WTC11 (cell line): ENCODE results near the gene TMEM200A. TPM values are rescaled to one million over a fixed set of nuclear protein-coding genes. Genes with fewer than 3 reads are reported as not detected.
A peak's percentile ranks its signal among the peaks of the same experiment; 100 is the strongest.

Experiments
- ATAC-seq: fragments of 200-7000 bp; cut with Tn5 transposase; 2 replicates; pipeline ENCODE4 v1.10.0; 2021; ENCODE audit warnings: mild to moderate bottlenecking, moderate library complexity
- CTCF ChIA-PET: fragments of 300-600 bp; sonication (Branson Sonifier 250); formaldehyde crosslinking; loops from one replicate; lab custom pipeline; 2021; ENCODE audit warnings: antibody characterized with exemption; lab: Charles Lee
- POLR2A ChIA-PET: fragments of 350-600 bp; sonication (Branson Sonifier 250); formaldehyde crosslinking; loops from one replicate; lab custom pipeline; 2021; ENCODE audit warnings: antibody characterized with exemption; lab: Charles Lee
- DNase-seq: peaks from one replicate; pipeline ENCODE4 v3.0.0; 2021; ENCODE audit warnings: low spot score
- H3K27ac Mint-ChIP-seq: 2 replicates; pipeline ENCODE4 v1.8.0; 2021; ENCODE audit warnings: mixed read lengths
- H3K27me3 Mint-ChIP-seq: 2 replicates; pipeline ENCODE4 v1.8.0; 2021; ENCODE audit warnings: low read depth, mild to moderate bottlenecking, moderate library complexity, mixed read lengths
- H3K36me3 Mint-ChIP-seq: 2 replicates; pipeline ENCODE4 v1.8.0; 2021; ENCODE audit warnings: mixed read lengths
- H3K4me1 Mint-ChIP-seq: 2 replicates; pipeline ENCODE4 v1.8.0; 2022; ENCODE audit warnings: mixed read lengths
- H3K4me3 Mint-ChIP-seq: 2 replicates; pipeline ENCODE4 v1.8.0; 2021; ENCODE audit warnings: mild to moderate bottlenecking, moderate library complexity, mixed read lengths
- H3K9me3 Mint-ChIP-seq: 2 replicates; pipeline ENCODE4 v1.8.0; 2021; ENCODE audit warnings: mixed read lengths
- CREB1 ChIP-seq: sonication (generic); formaldehyde crosslinking; IDR thresholded peaks from 2 replicates; pipeline ENCODE4 v1.8.0; 2023; ENCODE audit warnings: mild to moderate bottlenecking, missing genetic modification reagents
- CREM ChIP-seq: sonication (generic); formaldehyde crosslinking; IDR thresholded peaks from 2 replicates; pipeline ENCODE4 v1.8.1; 2022; ENCODE audit warnings: mild to moderate bottlenecking, missing genetic modification reagents, moderate library complexity
- ELF4 ChIP-seq: sonication (generic); formaldehyde crosslinking; IDR thresholded peaks from 2 replicates; pipeline ENCODE4 v1.8.1; 2022; ENCODE audit warnings: low read depth, mild to moderate bottlenecking, moderate library complexity, missing genetic modification reagents
- ESRRA ChIP-seq: sonication (generic); formaldehyde crosslinking; IDR thresholded peaks from 2 replicates; pipeline ENCODE4 v1.8.1; 2022; ENCODE audit warnings: mild to moderate bottlenecking, missing genetic modification reagents, borderline replicate concordance
- ETV6 ChIP-seq: sonication (generic); formaldehyde crosslinking; IDR thresholded peaks from 2 replicates; pipeline ENCODE4 v1.8.1; 2022; ENCODE audit warnings: mild to moderate bottlenecking, missing genetic modification reagents
- FOXK1 ChIP-seq: sonication (generic); formaldehyde crosslinking; IDR thresholded peaks from 2 replicates; pipeline ENCODE4 v1.8.0; 2022; ENCODE audit warnings: mild to moderate bottlenecking, moderate library complexity, missing genetic modification reagents
- IRF2 ChIP-seq: sonication (generic); formaldehyde crosslinking; IDR thresholded peaks from 2 replicates; pipeline ENCODE4 v1.8.0; 2022; ENCODE audit warnings: low read depth, missing genetic modification reagents, borderline replicate concordance
- JUN ChIP-seq: sonication (generic); formaldehyde crosslinking; IDR thresholded peaks from 2 replicates; pipeline ENCODE4 v1.8.0; 2023; ENCODE audit warnings: mild to moderate bottlenecking, missing genetic modification reagents
- KAT7 ChIP-seq: sonication (generic); formaldehyde crosslinking; IDR thresholded peaks from 2 replicates; pipeline ENCODE4 v1.8.1; 2023; ENCODE audit warnings: missing genetic modification reagents, mild to moderate bottlenecking, borderline replicate concordance
- MYBL2 ChIP-seq: sonication (generic); formaldehyde crosslinking; IDR thresholded peaks from 2 replicates; pipeline ENCODE4 v1.8.1; 2023; ENCODE audit warnings: mild to moderate bottlenecking, moderate library complexity, missing genetic modification reagents
- NR1H2 ChIP-seq: sonication (generic); formaldehyde crosslinking; IDR thresholded peaks from 2 replicates; pipeline ENCODE4 v1.9.0; 2021; ENCODE audit warnings: mild to moderate bottlenecking, moderate library complexity, missing genetic modification reagents
- RELA ChIP-seq: sonication (generic); formaldehyde crosslinking; IDR thresholded peaks from 2 replicates; pipeline ENCODE4 v1.8.1; 2022; ENCODE audit warnings: missing genetic modification reagents, mild to moderate bottlenecking, borderline replicate concordance
- SP1 ChIP-seq: sonication (generic); formaldehyde crosslinking; conservative IDR thresholded peaks from 2 replicates; pipeline ENCODE4 v1.8.1; 2022; ENCODE audit warnings: missing genetic modification reagents
- TEAD1 ChIP-seq: sonication (generic); formaldehyde crosslinking; IDR thresholded peaks from 2 replicates; pipeline ENCODE4 v1.8.0; 2022; ENCODE audit warnings: mild to moderate bottlenecking, missing genetic modification reagents
- ZBTB21 ChIP-seq: sonication (generic); formaldehyde crosslinking; IDR thresholded peaks from 2 replicates; pipeline ENCODE4 v1.8.1; 2023; ENCODE audit warnings: mild to moderate bottlenecking, missing genetic modification reagents, borderline replicate concordance
- ZNF232 ChIP-seq: sonication (generic); formaldehyde crosslinking; IDR thresholded peaks from 2 replicates; pipeline ENCODE4 v1.8.0; 2022; ENCODE audit warnings: mild to moderate bottlenecking, missing genetic modification reagents
- ZNF317 ChIP-seq: sonication (generic); formaldehyde crosslinking; IDR thresholded peaks from 2 replicates; pipeline ENCODE4 v1.8.1; 2023; ENCODE audit warnings: low read depth, mild to moderate bottlenecking, moderate library complexity, missing genetic modification reagents, borderline replicate concordance
- ZNF396 ChIP-seq: fragments of 250-450 bp; sonication (Bioruptor Pico); IDR thresholded peaks from 2 replicates; pipeline ENCODE4 v1.8.0; 2021; ENCODE audit warnings: mild to moderate bottlenecking, moderate library complexity, borderline replicate concordance
- ZNF416 ChIP-seq: fragments of 250-450 bp; sonication (Bioruptor Pico); IDR thresholded peaks from 2 replicates; pipeline ENCODE4 v1.9.0; 2021; ENCODE audit warnings: mild to moderate bottlenecking, inconsistent platforms
- total RNA-seq: library from RNA; stranded (reverse); gene quantifications from 3 replicates; pipeline ENCODE4 v1.2.3, GENCODE V29; 2021
- TF ChIP-seq, protein P1 (sequence below): sonication (generic); formaldehyde crosslinking; IDR thresholded peaks from 2 replicates; pipeline ENCODE4 v1.8.1; 2022; ENCODE audit warnings: low read depth, missing genetic modification reagents, borderline replicate concordance
- TF ChIP-seq, protein P2 (sequence below): fragments of 250-450 bp; sonication (Bioruptor Pico); IDR thresholded peaks from 2 replicates; pipeline ENCODE4 v1.9.0; 2021; ENCODE audit warnings: moderate library complexity, mild to moderate bottlenecking, inconsistent platforms, borderline replicate concordance
- TF ChIP-seq, protein P3 (sequence below): fragments of 250-450 bp; sonication (Bioruptor Pico); IDR thresholded peaks from 2 replicates; pipeline ENCODE4 v1.9.0; 2021; ENCODE audit warnings: mild to moderate bottlenecking, borderline replicate concordance
- TF ChIP-seq, protein P4 (sequence below): fragments of 250-450 bp; sonication (Bioruptor Pico); IDR thresholded peaks from 2 replicates; pipeline ENCODE4 v1.9.0; 2021; ENCODE audit warnings: mild to moderate bottlenecking
- TF ChIP-seq, protein P5 (sequence below): sonication (generic); formaldehyde crosslinking; IDR thresholded peaks from 2 replicates; pipeline ENCODE4 v1.8.0; 2022; ENCODE audit warnings: mild to moderate bottlenecking, missing genetic modification reagents
- TF ChIP-seq, protein P6 (sequence below): sonication (generic); formaldehyde crosslinking; IDR thresholded peaks from 2 replicates; pipeline ENCODE4 v1.8.1; 2023; ENCODE audit warnings: mild to moderate bottlenecking, moderate library complexity, missing genetic modification reagents

Gene TMEM200A
- total RNA-seq, 1 experiment from 2014 or later: 11.0 TPM

DNA sequence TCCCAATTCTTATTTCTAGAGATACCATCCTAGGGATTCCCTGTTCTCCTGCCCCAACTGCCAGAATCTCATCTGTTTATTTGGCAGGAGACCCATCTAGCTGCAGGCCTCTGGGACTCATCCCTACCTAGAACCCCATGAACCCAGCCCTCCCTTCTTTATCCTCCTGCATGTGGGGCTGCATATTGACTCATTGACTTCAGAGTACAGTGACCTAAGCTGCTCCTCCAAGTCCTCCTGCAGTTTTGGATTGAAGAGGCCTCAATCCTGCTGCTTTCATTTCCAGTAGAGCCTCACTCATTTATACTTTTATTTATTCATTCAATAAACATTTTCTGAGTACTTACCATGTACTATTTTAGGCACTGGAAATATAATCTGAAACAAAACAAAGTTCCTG is 11.6 kb downstream of the TMEM200A start (continued):
- TF ChIP-seq ZNF396 (no peak), ZBTB21 (CRISPR knock-in tag) (no peak), IRF2 (no peak)
- TF ChIP-seq, protein P1, sequence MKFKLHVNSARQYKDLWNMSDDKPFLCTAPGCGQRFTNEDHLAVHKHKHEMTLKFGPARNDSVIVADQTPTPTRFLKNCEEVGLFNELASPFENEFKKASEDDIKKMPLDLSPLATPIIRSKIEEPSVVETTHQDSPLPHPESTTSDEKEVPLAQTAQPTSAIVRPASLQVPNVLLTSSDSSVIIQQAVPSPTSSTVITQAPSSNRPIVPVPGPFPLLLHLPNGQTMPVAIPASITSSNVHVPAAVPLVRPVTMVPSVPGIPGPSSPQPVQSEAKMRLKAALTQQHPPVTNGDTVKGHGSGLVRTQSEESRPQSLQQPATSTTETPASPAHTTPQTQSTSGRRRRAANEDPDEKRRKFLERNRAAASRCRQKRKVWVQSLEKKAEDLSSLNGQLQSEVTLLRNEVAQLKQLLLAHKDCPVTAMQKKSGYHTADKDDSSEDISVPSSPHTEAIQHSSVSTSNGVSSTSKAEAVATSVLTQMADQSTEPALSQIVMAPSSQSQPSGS (CRISPR knock-in tag): no peak

DNA sequence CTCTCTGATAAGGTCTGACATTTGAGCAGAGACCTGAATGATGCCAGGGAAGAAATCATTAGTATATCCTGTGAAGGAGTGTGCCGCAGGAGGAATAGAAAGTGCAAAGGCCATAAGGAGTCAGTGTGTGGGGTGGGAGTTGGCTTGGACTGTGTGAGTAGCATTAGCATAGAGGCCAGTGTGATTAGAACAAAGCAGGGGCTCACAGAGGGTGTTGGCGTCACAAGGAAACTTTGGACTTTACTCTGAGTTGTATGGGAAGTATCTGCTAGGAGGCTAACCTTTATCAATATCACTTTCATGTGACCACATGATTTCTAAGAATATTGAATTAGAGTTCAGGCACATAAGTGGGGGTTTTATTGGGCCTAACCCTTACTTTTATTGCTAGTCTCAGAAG is 12.1 kb downstream of the TMEM200A start:
- Mint-ChIP-seq H3K4me3 (no peak overlapping the region), H3K4me1 (peaks cover 39% of the 10 kb centered on the region), H3K9me3 (no peaks in the 10 kb centered on the region), H3K36me3 (no peaks in the 10 kb centered on the region), H3K27ac (no peak overlapping the region), H3K27me3 (no peaks in the 10 kb centered on the region)
- ATAC-seq (peak; percentile 49), DNase-seq (no peak)
- TF ChIP-seq ETV6 (CRISPR knock-in tag) (no peak), KAT7 (CRISPR knock-in tag) (no peak), FOXK1 (CRISPR knock-in tag) (no peak), MYBL2 (CRISPR knock-in tag) (no peak), IRF2 (no peak), SP1 (CRISPR knock-in tag) (no peak), ELF4 (CRISPR knock-in tag) (no peak), RELA (no peak), CREB1 (no peak), ZNF232 (CRISPR knock-in tag) (no peak), JUN (CRISPR knock-in tag) (no peak), ZNF317 (no peak)
- TF ChIP-seq, protein P2, sequence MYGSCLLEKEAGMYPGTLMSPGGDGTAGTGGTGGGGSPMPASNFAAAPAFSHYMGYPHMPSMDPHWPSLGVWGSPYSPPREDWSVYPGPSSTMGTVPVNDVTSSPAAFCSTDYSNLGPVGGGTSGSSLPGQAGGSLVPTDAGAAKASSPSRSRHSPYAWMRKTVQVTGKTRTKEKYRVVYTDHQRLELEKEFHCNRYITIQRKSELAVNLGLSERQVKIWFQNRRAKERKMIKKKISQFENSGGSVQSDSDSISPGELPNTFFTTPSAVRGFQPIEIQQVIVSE (CRISPR knock-in tag): no peak
- TF ChIP-seq, protein P3, sequence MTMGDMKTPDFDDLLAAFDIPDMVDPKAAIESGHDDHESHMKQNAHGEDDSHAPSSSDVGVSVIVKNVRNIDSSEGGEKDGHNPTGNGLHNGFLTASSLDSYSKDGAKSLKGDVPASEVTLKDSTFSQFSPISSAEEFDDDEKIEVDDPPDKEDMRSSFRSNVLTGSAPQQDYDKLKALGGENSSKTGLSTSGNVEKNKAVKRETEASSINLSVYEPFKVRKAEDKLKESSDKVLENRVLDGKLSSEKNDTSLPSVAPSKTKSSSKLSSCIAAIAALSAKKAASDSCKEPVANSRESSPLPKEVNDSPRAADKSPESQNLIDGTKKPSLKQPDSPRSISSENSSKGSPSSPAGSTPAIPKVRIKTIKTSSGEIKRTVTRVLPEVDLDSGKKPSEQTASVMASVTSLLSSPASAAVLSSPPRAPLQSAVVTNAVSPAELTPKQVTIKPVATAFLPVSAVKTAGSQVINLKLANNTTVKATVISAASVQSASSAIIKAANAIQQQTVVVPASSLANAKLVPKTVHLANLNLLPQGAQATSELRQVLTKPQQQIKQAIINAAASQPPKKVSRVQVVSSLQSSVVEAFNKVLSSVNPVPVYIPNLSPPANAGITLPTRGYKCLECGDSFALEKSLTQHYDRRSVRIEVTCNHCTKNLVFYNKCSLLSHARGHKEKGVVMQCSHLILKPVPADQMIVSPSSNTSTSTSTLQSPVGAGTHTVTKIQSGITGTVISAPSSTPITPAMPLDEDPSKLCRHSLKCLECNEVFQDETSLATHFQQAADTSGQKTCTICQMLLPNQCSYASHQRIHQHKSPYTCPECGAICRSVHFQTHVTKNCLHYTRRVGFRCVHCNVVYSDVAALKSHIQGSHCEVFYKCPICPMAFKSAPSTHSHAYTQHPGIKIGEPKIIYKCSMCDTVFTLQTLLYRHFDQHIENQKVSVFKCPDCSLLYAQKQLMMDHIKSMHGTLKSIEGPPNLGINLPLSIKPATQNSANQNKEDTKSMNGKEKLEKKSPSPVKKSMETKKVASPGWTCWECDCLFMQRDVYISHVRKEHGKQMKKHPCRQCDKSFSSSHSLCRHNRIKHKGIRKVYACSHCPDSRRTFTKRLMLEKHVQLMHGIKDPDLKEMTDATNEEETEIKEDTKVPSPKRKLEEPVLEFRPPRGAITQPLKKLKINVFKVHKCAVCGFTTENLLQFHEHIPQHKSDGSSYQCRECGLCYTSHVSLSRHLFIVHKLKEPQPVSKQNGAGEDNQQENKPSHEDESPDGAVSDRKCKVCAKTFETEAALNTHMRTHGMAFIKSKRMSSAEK (CRISPR knock-in tag): no peak
- TF ChIP-seq, protein P4, sequence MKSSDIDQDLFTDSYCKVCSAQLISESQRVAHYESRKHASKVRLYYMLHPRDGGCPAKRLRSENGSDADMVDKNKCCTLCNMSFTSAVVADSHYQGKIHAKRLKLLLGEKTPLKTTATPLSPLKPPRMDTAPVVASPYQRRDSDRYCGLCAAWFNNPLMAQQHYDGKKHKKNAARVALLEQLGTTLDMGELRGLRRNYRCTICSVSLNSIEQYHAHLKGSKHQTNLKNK (CRISPR knock-in tag): no peak
- CTCF ChIA-PET: no interaction called here
- POLR2A ChIA-PET: no interaction called here

DNA sequence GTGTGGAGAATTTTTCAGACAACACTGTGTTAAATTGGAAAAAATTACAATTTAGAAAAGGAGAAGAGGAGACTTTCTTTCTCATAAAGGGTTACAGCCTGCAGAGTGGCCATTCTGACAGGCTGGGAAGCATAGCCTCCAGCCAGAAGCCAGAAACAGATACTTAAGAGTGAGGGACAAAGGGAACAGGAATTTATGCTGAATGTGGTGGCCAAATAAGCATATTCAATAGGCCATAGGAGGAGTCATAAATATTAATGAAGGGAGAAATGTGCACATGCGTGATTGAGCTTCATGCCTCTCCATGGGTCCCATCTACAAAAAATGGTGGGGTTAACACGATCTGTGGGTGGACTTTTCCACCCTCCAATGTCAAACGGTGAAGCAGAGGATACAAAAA is 13.4 kb downstream of the TMEM200A start:
- Mint-ChIP-seq H3K36me3 (0 out of 2 replicates have a peak, but pooled peaks cover 2% of the 10 kb centered on the region), H3K27ac (peak overlapping the region; percentile 37; the same call in 1 of the 2 replicates), H3K4me1 (peaks cover 31% of the 10 kb centered on the region), H3K9me3 (no peaks in the 10 kb centered on the region), H3K4me3 (no peak overlapping the region), H3K27me3 (no peaks in the 10 kb centered on the region)
- CTCF ChIA-PET: no interaction called here
- POLR2A ChIA-PET: no interaction called here
- no peak for ATAC-seq
- DNase-seq: no peak
- TF ChIP-seq, protein P5, sequence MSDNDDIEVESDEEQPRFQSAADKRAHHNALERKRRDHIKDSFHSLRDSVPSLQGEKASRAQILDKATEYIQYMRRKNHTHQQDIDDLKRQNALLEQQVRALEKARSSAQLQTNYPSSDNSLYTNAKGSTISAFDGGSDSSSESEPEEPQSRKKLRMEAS (CRISPR knock-in tag): no peak
- TF ChIP-seq CREM (CRISPR knock-in tag): no peak
- TF ChIP-seq TEAD1 (CRISPR knock-in tag): no peak
- TF ChIP-seq, protein P6, sequence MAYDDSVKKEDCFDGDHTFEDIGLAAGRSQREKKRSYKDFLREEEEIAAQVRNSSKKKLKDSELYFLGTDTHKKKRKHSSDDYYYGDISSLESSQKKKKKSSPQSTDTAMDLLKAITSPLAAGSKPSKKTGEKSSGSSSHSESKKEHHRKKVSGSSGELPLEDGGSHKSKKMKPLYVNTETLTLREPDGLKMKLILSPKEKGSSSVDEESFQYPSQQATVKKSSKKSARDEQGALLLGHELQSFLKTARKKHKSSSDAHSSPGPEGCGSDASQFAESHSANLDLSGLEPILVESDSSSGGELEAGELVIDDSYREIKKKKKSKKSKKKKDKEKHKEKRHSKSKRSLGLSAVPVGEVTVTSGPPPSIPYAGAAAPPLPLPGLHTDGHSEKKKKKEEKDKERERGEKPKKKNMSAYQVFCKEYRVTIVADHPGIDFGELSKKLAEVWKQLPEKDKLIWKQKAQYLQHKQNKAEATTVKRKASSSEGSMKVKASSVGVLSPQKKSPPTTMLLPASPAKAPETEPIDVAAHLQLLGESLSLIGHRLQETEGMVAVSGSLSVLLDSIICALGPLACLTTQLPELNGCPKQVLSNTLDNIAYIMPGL (CRISPR knock-in tag): no peak
- no peak for TF ChIP-seq FOXK1 (CRISPR knock-in tag)
- no peak for TF ChIP-seq NR1H2 (CRISPR knock-in tag)
- TF ChIP-seq ZNF416: no peak
- TF ChIP-seq ESRRA (CRISPR knock-in tag): no peak
- TF ChIP-seq, all 79 proteins: peak for 0
